ENCODE data around the gene GPA33.

Gene GPA33

GRCh38 chr1:167135281-167135840, 45.2 kb upstream of the GPA33 start:
- no peak for TF ChIP-seq CTCF (conservative IDR thresholded peaks at IDR 0.05; ENCODE audit: low read depth, low read length)
- H3K4me3 ChIP-seq (ENCODE audit: low read depth, low read length): no peak overlapping the region
- DNase-seq (ENCODE audit: low read depth): no peak

GRCh38 chr1:167132301-167133010, 42.3 kb upstream of the GPA33 start:
- DNase-seq (ENCODE audit: low read depth): no peak
- H3K4me3 ChIP-seq (ENCODE audit: low read depth, low read length): no peak overlapping the region
- TF ChIP-seq CTCF (conservative IDR thresholded peaks at IDR 0.05; ENCODE audit: low read depth, low read length): no peak

DNA sequence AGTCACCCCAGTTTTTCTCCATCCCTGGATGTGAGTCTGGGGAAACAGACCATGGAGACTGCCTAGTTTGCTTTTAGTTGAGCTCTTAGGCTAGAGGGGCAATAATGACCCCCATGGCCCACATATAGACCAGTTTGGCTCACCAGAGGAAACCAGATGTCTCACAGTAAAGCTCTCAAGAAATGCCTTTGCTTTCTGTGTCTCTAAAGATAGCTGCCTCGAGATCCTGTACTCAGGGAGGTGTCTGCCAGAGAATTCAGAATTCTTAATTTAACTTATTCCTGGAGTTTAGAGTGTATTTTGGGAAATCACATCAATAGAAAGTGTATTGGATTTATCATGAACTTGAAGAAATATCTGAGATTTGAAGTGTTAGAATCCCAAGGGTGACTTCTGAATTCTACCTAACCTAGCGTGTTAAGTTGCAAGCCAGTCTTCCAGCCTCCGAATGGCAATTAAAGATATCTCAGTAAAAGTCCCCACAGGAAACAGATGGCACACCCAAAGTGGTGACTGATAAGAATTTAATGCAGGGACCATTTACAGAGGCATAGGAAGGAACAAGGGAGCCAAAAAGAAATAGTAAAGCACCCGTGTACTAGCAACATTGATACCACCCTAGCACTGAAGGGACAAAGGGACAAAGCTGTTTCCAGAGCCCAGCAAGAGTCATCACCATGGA, 40.8 kb upstream of the GPA33 start:
- TF ChIP-seq CTCF (conservative IDR thresholded peaks at IDR 0.05; ENCODE audit: low read depth, low read length): no peak
- no peak overlapping the region for H3K4me3 ChIP-seq (ENCODE audit: low read depth, low read length)
- no peak for DNase-seq (ENCODE audit: low read depth)

DNA sequence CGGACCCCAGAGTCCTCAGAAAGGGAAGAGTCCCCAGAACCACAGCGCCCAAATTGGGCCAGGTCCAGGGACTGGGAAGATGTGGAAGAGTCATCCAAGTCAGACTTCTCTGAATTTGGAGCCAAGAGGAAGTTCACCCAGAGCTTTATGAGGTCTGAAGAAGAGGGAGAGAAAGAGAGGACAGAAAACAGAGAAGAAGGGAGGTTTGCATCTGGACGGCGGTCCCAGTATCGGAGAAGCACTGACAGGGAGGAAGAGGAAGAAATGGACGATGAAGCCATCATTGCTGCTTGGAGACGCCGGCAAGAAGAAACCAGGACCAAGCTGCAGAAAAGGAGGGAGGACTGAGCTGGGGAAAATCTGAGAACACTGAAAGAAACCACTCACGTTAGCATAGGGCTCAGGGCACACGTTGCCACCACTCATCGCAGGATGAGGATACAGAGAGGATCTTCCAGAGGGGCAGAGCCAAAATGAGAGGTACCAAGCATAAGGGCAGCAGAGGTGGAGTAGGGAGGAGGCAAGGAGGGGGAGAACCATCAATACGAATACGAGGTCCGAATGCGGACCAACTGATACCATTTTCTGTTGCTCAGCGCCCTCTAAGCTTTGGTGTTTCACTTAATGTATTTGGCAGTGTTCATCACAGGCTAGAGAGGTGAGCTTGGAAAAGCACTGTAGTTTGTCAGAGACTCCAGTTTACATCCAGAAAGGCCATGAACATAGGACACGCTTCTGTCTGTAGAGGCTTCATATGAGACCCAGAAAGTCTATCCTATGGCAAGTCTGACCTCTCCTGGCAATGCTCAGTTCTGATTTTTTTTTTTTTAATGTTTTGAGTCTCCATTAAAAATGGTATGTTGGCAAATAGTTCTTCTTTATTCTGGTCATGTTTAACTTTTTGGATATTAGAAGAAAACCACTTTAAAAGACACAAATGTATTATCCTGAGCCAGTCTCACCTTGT, 38.4 kb upstream of the GPA33 start:
- TF ChIP-seq CTCF (conservative IDR thresholded peaks at IDR 0.05; ENCODE audit: low read depth, low read length): no peak
- DNase-seq (ENCODE audit: low read depth): peak; percentile 19
- H3K4me3 ChIP-seq (ENCODE audit: low read depth, low read length): no peak overlapping the region

GRCh38 chr1:167127661-167128060, 37.5 kb upstream of the GPA33 start:
- DNase-seq (ENCODE audit: low read depth): no peak
- TF ChIP-seq CTCF (conservative IDR thresholded peaks at IDR 0.05; ENCODE audit: low read depth, low read length): no peak
- H3K4me3 ChIP-seq (ENCODE audit: low read depth, low read length): no peak overlapping the region

- DNase-seq (ENCODE audit: low read depth): no peak
- H3K4me3 ChIP-seq (ENCODE audit: low read depth, low read length): no peak overlapping the region
- TF ChIP-seq CTCF (conservative IDR thresholded peaks at IDR 0.05; ENCODE audit: low read depth, low read length): no peak
Measured at GRCh38 chr1:167127236-167127635, 37.1 kb upstream of the GPA33 start.
